Kidney epithelial cell (primary cell): ENCODE measurements around the gene LDLRAD4. TPM values are rescaled to one million over a fixed set of nuclear protein-coding genes. Genes with fewer than 3 reads are reported as not detected.

Source experiments
- DNase-seq: peaks from one replicate; pipeline ENCODE4 v3.0.0-alpha.2; 2010; ENCODE audit warnings: low read depth
- H3K27me3 ChIP-seq: 2 replicates; pipeline ENCODE4 v1.6.0; 2011; ENCODE audit warnings: low read length; ENCODE audit not compliant: control insufficient read depth, insufficient read depth
- H3K36me3 ChIP-seq: 2 replicates; pipeline ENCODE4 v1.5.1; 2011; ENCODE audit warnings: low read length; ENCODE audit not compliant: control insufficient read depth, insufficient read depth
- H3K4me3 ChIP-seq: 2 replicates; pipeline ENCODE4 v1.5.1; 2011; ENCODE audit warnings: low read depth, mild to moderate bottlenecking, control low read depth, low read length
- CTCF ChIP-seq: IDR thresholded peaks from 2 replicates; pipeline ENCODE4 v1.5.1; 2011; ENCODE audit warnings: mild to moderate bottlenecking, moderate library complexity, low read length, control low read depth, inconsistent platforms; ENCODE audit not compliant: insufficient read depth, poor library complexity, severe bottlenecking
- total RNA-seq: library from RNA; depleted of rRNA; stranded (reverse); fragments of >200 nt; gene quantifications from 2 replicates; pipeline ENCODE4 v1.2.3, GENCODE V29; 2015

The LDLRAD4 gene
- total RNA-seq, 1 donor from 2014 or later, result 5.8 TPM

- Histone ChIP-seq H3K27me3 (no peaks in the 10 kb centered on the region), H3K4me3 (no peak overlapping the region), H3K36me3 (no peaks in the 10 kb centered on the region)
- DNase-seq, result no peak
- TF ChIP-seq CTCF, result no peak
Observed at GRCh38 chr18:13359210-13359609, 140.7 kb downstream of the LDLRAD4 start.

- TF ChIP-seq CTCF, result no peak
Observed at GRCh38 chr18:13361431-13361830, 142.9 kb downstream of the LDLRAD4 start.

GRCh38 chr18:13362051-13362450 lies 143.5 kb downstream of the LDLRAD4 start:
- no peak for DNase-seq

More at GRCh38 chr18:13361431-13361830, 142.9 kb downstream of the LDLRAD4 start:
- Histone ChIP-seq H3K36me3 (no peaks in the 10 kb centered on the region), H3K4me3 (no peak overlapping the region), H3K27me3 (peaks cover 2% of the 10 kb centered on the region)
- DNase-seq, result no peak

GRCh38 chr18:13362607-13363006 lies 144.0 kb downstream of the LDLRAD4 start:
- DNase-seq, result no peak
- TF ChIP-seq CTCF, result no peak
- H3K27me3 ChIP-seq, result peaks cover 2% of the 10 kb centered on the region

More at GRCh38 chr18:13362051-13362450, 143.5 kb downstream of the LDLRAD4 start:
- Histone ChIP-seq H3K36me3 (no peaks in the 10 kb centered on the region), H3K4me3 (no peak overlapping the region), H3K27me3 (peaks cover 2% of the 10 kb centered on the region)
- TF ChIP-seq CTCF, result no peak

GRCh38 chr18:13363359-13363758 lies 144.8 kb downstream of the LDLRAD4 start:
- DNase-seq, result no peak

More at GRCh38 chr18:13362607-13363006, 144.0 kb downstream of the LDLRAD4 start:
- H3K36me3 ChIP-seq, result no peaks in the 10 kb centered on the region
- H3K4me3 ChIP-seq, result no peak overlapping the region

More at GRCh38 chr18:13363359-13363758, 144.8 kb downstream of the LDLRAD4 start:
- Histone ChIP-seq H3K4me3 (no peak overlapping the region), H3K36me3 (no peaks in the 10 kb centered on the region), H3K27me3 (peaks cover 2% of the 10 kb centered on the region)
- TF ChIP-seq CTCF, result no peak
